ENCODE data around the gene MMRN2.
"Not testable (repeated sequence)": the region's sequence is repeated elsewhere in the genome, so short reads cannot be mapped to it uniquely, and the experiment has no call there.

MMRN2 gene

DNA sequence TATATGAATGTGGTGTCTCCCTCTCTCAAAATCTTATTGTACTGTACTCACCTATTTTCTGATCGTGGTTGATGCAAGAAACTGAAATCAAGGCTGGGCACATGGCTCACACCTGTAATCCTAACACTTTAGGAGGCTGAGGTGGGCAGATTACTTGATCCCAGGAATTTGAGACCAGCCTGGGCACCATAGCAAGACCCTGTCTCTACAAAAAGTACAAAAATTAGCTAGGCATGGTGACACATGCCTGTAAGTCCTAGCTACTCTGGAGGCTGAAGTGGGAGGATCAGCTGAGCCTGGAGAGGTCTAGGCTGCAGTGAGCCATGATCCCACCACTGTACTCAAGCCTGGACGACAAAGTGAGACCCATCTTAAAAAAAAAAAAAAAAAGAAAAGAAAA, 16.0 kb downstream of the MMRN2 start:
- Histone ChIP-seq H3K27ac (no peak overlapping the region), H3K4me2 (ENCODE audit: low read length) (no peak overlapping the region), H2AFZ (no peak overlapping the region), H3K4me3 (ENCODE audit: low read depth, low read length) (no peak overlapping the region), H3K4me1 (no peaks in the 10 kb centered on the region), H3K27me3 (ENCODE audit: control insufficient read depth, insufficient read depth, low read length) (no peaks in the 10 kb centered on the region), H3K9ac (no peak overlapping the region), H3K36me3 (ENCODE audit: control insufficient read depth, insufficient read depth, low read length) (no peaks in the 10 kb centered on the region), H3K79me2 (no peaks in the 10 kb centered on the region), H3K9me3 (ENCODE audit: control insufficient read depth, low read length) (no peaks in the 10 kb centered on the region)
- TF ChIP-seq, protein P1, sequence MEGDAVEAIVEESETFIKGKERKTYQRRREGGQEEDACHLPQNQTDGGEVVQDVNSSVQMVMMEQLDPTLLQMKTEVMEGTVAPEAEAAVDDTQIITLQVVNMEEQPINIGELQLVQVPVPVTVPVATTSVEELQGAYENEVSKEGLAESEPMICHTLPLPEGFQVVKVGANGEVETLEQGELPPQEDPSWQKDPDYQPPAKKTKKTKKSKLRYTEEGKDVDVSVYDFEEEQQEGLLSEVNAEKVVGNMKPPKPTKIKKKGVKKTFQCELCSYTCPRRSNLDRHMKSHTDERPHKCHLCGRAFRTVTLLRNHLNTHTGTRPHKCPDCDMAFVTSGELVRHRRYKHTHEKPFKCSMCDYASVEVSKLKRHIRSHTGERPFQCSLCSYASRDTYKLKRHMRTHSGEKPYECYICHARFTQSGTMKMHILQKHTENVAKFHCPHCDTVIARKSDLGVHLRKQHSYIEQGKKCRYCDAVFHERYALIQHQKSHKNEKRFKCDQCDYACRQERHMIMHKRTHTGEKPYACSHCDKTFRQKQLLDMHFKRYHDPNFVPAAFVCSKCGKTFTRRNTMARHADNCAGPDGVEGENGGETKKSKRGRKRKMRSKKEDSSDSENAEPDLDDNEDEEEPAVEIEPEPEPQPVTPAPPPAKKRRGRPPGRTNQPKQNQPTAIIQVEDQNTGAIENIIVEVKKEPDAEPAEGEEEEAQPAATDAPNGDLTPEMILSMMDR (IDR thresholded peaks at IDR 0.05): no peak

DNA sequence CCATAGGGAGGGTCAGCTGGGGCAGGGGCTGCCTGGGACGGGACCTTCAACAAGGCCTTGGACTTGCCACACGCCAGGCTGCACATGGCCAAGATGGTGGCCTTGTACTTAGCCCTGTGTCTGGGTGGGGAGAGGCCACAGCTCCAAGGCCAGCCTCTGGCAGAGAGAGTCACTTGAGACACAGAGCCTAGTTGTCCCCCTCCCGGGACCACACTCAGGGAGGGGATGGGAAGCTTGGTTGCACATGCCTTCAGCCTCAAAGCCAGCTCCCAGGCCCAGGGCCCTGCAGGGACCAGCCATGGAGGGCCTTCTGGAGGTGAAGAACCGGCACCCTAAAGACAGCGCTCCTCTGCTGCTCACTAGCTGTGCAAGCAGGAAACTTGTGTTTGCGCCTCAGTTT, 16.7 kb downstream of the MMRN2 start:
- Histone ChIP-seq H3K9me3 (ENCODE audit: control insufficient read depth, low read length) (no peaks in the 10 kb centered on the region), H3K79me2 (no peaks in the 10 kb centered on the region), H2AFZ (no peak overlapping the region), H3K4me2 (ENCODE audit: low read length) (no peak overlapping the region), H3K4me1 (no peaks in the 10 kb centered on the region), H3K27me3 (ENCODE audit: control insufficient read depth, insufficient read depth, low read length) (no peaks in the 10 kb centered on the region), H3K27ac (no peak overlapping the region), H3K36me3 (ENCODE audit: control insufficient read depth, insufficient read depth, low read length) (no peaks in the 10 kb centered on the region), H3K4me3 (ENCODE audit: low read depth, low read length) (no peak overlapping the region), H3K9ac (no peak overlapping the region)
- TF ChIP-seq, protein P1 (IDR thresholded peaks at IDR 0.05): no peak

DNA sequence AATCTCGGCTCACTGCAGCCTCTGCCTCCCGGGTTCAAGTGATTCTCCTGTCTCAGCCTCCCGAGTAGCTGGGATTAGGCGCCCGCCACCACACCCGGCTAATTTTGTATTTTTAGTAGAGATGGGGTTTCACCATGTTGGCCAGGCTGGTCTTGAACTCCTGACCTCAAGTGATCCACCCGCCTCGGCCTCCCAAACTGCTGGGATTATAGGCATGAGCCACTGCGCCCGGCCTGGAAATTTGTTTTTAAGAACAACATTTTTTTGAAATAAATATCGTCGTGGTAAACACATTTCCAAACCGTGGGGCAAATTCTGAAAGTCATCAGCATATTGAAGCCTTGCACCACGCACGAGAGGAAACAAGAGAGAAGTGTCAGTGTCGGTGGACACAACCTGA, 17.3 kb downstream of the MMRN2 start:
- H3K9me3 ChIP-seq (ENCODE audit: control insufficient read depth, low read length); H3K79me2 ChIP-seq; H3K4me3 ChIP-seq (ENCODE audit: low read depth, low read length); H3K4me2 ChIP-seq (ENCODE audit: low read length); H3K27me3 ChIP-seq (ENCODE audit: control insufficient read depth, insufficient read depth, low read length); H3K9ac ChIP-seq; H2AFZ ChIP-seq; H3K27ac ChIP-seq; H3K4me1 ChIP-seq; H3K36me3 ChIP-seq (ENCODE audit: control insufficient read depth, insufficient read depth, low read length): not testable (repeated sequence)

DNA sequence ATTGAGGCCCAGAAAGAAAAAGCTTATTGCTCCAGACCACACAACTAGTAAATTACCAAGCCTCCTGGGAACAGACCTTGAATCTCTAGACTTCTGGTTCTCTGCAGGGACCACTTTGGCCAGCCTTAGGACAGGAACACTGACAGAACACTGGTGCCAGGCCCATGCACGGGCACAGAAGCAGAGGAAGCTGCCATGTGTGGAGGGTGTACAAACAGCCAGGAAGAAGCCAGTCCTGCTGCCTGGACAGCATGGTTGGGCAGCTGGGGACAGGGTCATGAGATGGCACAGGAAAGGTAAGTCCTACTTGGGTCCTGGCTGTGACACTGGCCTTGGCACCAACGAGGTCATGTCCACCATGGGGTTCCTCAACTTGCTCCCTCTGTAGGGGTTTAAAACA, 19.2 kb downstream of the MMRN2 start:
- no peak overlapping the region for H3K4me3 ChIP-seq (ENCODE audit: low read depth, low read length)
- no peak overlapping the region for H3K9ac ChIP-seq
- H3K4me1 ChIP-seq: no peaks in the 10 kb centered on the region
- H3K79me2 ChIP-seq: no peaks in the 10 kb centered on the region
- H2AFZ ChIP-seq: no peak overlapping the region
- no peaks in the 10 kb centered on the region for H3K36me3 ChIP-seq (ENCODE audit: control insufficient read depth, insufficient read depth, low read length)
- H3K9me3 ChIP-seq (ENCODE audit: control insufficient read depth, low read length): no peaks in the 10 kb centered on the region
- H3K4me2 ChIP-seq (ENCODE audit: low read length): no peak overlapping the region
- H3K27ac ChIP-seq: no peak overlapping the region
- TF ChIP-seq, protein P1 (IDR thresholded peaks at IDR 0.05): no peak
- no peaks in the 10 kb centered on the region for H3K27me3 ChIP-seq (ENCODE audit: control insufficient read depth, insufficient read depth, low read length)

DNA sequence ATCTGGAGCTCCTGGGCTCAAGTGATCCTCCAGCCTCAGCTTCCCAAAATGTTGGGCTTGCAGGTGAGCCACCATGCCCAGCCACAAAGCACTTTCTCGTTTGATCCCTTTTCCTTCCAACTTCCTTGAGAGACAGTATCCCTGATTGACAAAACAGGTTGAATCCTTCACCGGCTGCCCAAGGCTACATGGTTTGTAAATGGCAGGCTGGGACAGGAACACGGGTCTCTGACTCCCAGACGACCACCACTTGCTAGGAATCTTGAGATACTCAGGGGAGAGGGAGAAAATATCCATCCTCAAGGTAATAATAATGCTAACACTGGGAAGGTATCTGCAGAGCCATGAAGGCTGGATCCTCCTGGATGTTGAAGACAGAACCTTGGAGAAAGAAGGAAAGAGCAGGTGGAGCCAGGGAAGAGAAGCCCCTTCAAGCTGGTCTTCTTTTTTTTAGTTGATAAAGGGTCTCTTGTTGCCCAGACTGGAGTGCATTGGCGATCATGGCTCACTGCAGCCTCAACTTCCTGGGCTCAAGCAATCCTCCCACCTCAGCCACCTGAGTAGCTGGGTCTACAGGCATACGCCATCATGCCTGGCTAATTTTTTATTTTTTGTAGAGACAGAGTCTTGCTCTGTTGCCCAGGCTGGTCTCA, 19.8 kb downstream of the MMRN2 start:
- H3K27me3 ChIP-seq (ENCODE audit: control insufficient read depth, insufficient read depth, low read length): no peaks in the 10 kb centered on the region
- H3K9me3 ChIP-seq (ENCODE audit: control insufficient read depth, low read length): no peaks in the 10 kb centered on the region
- no peak overlapping the region for H3K27ac ChIP-seq
- H3K4me3 ChIP-seq (ENCODE audit: low read depth, low read length): no peak overlapping the region
- H3K36me3 ChIP-seq (ENCODE audit: control insufficient read depth, insufficient read depth, low read length): no peaks in the 10 kb centered on the region
- H2AFZ ChIP-seq: no peak overlapping the region
- TF ChIP-seq, protein P1 (IDR thresholded peaks at IDR 0.05): no peak
- no peaks in the 10 kb centered on the region for H3K4me1 ChIP-seq
- no peaks in the 10 kb centered on the region for H3K79me2 ChIP-seq
- no peak overlapping the region for H3K4me2 ChIP-seq (ENCODE audit: low read length)
- no peak overlapping the region for H3K9ac ChIP-seq
